Left ventricle myocardium inferior (tissue), 1 donor: ENCODE measurements around the gene SLC17A2. TPM values are rescaled to one million over a fixed set of nuclear protein-coding genes. Genes with fewer than 3 reads are reported as not detected.

Experiments
- DNase-seq: peaks from one replicate; pipeline ENCODE4 v3.0.0-alpha.2; 2020
- H3K27ac ChIP-seq: fragments of 200-600 bp; replicated peaks from 2 replicates; pipeline ENCODE4 v1.8.0; 2021
- H3K27me3 ChIP-seq: fragments of 200-600 bp; 2 replicates; pipeline ENCODE4 v1.8.0; 2021; ENCODE audit warnings: low read depth
- H3K36me3 ChIP-seq: fragments of 200-600 bp; 2 replicates; pipeline ENCODE4 v1.8.0; 2021
- H3K4me1 ChIP-seq: fragments of 200-600 bp; 2 replicates; pipeline ENCODE4 v1.8.0; 2021
- H3K4me3 ChIP-seq: fragments of 200-600 bp; 2 replicates; pipeline ENCODE4 v1.8.0; 2021; ENCODE audit warnings: mild to moderate bottlenecking, moderate library complexity
- H3K9me3 ChIP-seq: fragments of 200-600 bp; replicated peaks from 2 replicates; pipeline ENCODE4 v1.8.0; 2021
- intact Hi-C: fragments of 100-400 bp; cut with micrococcal nuclease; formaldehyde crosslinking; loops from one replicate; pipeline ENCODE4 v1.11.0; 2022
- total RNA-seq: library from RNA; stranded (reverse); fragmentation: NEBNext Ultra II Directional; extraction: Animal tissue kit (Norgen Biotek cat#: 25700); gene quantifications from one replicate; pipeline ENCODE4 v1.2.1, GENCODE V29; 2021
- TF ChIP-seq, protein P1 (sequence below): fragments of 200-600 bp; IDR thresholded peaks from 2 replicates; pipeline ENCODE4 v1.8.0; 2021; ENCODE audit warnings: antibody characterized with exemption, mild to moderate bottlenecking, borderline replicate concordance
- donor health status: DM: no; HTN: yes; CAD: no; lungs with severe emphysema.

The SLC17A2 gene
- total RNA-seq, 1 donor from 2014 or later: not detected

DNA sequence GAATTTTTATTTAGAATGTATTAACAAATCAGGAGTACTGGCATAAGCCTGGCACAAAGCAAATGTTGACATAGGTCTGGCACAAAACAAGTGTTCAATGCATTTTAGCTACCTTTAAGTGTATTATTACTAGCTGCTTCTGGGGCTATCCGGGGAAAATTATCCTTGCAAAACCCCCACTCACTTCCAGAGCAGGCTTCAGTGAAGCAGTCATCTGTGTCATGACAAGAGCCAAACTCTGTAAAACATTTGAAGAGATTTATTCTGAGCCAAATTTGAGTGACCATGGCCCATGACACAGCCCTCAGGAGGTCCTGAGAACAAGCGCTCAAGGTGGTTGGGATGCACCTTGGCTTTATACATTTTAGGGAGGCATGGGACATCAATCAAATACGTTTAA lies 25.7 kb upstream of the SLC17A2 start:
- no peak overlapping the region for H3K4me3 ChIP-seq
- no peaks in the 10 kb centered on the region for H3K36me3 ChIP-seq
- no peak for DNase-seq
- H3K9me3 ChIP-seq: peaks cover 20% of the 10 kb centered on the region
- no peak overlapping the region for H3K27ac ChIP-seq
- TF ChIP-seq, protein P1, sequence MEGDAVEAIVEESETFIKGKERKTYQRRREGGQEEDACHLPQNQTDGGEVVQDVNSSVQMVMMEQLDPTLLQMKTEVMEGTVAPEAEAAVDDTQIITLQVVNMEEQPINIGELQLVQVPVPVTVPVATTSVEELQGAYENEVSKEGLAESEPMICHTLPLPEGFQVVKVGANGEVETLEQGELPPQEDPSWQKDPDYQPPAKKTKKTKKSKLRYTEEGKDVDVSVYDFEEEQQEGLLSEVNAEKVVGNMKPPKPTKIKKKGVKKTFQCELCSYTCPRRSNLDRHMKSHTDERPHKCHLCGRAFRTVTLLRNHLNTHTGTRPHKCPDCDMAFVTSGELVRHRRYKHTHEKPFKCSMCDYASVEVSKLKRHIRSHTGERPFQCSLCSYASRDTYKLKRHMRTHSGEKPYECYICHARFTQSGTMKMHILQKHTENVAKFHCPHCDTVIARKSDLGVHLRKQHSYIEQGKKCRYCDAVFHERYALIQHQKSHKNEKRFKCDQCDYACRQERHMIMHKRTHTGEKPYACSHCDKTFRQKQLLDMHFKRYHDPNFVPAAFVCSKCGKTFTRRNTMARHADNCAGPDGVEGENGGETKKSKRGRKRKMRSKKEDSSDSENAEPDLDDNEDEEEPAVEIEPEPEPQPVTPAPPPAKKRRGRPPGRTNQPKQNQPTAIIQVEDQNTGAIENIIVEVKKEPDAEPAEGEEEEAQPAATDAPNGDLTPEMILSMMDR: no peak
- intact Hi-C loops: no loop called here
- no peaks in the 10 kb centered on the region for H3K27me3 ChIP-seq
- no peaks in the 10 kb centered on the region for H3K4me1 ChIP-seq

DNA sequence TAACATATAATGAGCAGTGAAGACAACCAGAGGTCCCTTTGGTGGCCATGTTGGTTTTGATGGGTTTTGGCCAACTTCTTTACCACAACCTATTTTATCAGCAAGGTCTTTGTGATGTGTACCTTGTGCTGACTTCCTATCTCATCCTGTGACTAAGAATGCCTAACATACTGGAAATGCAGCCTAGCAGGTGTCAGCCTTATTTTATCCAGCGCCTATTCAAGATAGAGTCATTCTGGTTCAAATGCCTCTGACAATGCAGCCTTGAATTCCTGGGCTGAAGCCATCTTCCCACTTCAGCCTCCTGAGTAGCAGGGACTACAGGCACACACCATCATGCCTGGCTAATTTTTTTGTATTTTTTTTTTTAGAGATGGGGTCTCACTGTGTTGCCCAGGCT lies 24.3 kb upstream of the SLC17A2 start:
- Histone ChIP-seq H3K36me3 (no peaks in the 10 kb centered on the region), H3K4me3 (no peak overlapping the region), H3K9me3 (peaks cover 9% of the 10 kb centered on the region), H3K4me1 (no peaks in the 10 kb centered on the region), H3K27me3 (no peaks in the 10 kb centered on the region), H3K27ac (no peak overlapping the region)
- TF ChIP-seq, protein P1: no peak
- intact Hi-C loops: no loop called here
- DNase-seq: no peak

DNA sequence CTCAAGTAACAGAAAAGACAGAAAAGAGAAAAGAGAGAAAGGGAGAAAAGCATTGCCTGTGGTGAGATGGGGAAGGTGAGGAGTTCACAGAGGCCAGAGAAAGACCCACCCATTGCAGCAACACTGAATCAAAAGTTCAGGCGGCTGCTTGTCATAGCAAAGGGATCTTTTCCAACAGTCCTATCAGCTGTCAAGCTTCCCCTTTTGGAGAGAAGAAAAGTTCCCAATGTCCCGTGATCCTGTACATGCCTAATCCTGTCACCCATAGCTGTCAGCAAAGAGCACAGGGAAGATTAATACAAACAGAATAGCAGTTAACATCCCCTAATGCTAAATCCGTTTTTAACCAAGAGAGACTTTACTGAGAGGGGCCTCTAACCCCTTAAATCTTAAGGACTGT lies 23.2 kb upstream of the SLC17A2 start:
- H3K36me3 ChIP-seq: no peaks in the 10 kb centered on the region
- H3K9me3 ChIP-seq: peaks cover 4% of the 10 kb centered on the region
- TF ChIP-seq, protein P1: no peak
- H3K27me3 ChIP-seq: no peaks in the 10 kb centered on the region
- DNase-seq: no peak
- intact Hi-C loops: no loop called here
- H3K27ac ChIP-seq: no peak overlapping the region
- H3K4me1 ChIP-seq: no peaks in the 10 kb centered on the region
- no peak overlapping the region for H3K4me3 ChIP-seq

DNA sequence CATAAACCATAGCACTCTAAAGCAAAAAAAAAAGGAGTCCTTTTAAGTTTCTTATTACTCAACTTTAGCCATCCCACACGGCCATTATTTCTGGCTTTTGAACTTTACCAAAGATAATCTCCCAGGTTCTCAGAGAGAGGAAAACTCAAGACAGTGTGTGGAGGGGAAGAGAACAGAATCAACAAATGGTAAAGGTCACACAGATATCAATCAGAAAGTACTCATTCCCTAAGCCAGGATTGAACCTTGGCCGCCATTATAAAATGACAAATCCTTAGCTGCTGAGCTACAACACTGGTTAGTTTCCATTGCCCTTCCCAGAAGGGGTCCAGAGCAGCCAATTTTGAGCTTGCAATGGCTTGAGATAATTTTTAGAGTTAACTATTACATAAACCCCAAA lies 22.0 kb upstream of the SLC17A2 start:
- DNase-seq: no peak
- Histone ChIP-seq H3K36me3 (no peaks in the 10 kb centered on the region), H3K27me3 (no peaks in the 10 kb centered on the region), H3K4me3 (no peak overlapping the region), H3K27ac (no peak overlapping the region), H3K4me1 (no peaks in the 10 kb centered on the region), H3K9me3 (no peaks in the 10 kb centered on the region)
- TF ChIP-seq, protein P1: no peak
- intact Hi-C loops: no loop called here

DNA sequence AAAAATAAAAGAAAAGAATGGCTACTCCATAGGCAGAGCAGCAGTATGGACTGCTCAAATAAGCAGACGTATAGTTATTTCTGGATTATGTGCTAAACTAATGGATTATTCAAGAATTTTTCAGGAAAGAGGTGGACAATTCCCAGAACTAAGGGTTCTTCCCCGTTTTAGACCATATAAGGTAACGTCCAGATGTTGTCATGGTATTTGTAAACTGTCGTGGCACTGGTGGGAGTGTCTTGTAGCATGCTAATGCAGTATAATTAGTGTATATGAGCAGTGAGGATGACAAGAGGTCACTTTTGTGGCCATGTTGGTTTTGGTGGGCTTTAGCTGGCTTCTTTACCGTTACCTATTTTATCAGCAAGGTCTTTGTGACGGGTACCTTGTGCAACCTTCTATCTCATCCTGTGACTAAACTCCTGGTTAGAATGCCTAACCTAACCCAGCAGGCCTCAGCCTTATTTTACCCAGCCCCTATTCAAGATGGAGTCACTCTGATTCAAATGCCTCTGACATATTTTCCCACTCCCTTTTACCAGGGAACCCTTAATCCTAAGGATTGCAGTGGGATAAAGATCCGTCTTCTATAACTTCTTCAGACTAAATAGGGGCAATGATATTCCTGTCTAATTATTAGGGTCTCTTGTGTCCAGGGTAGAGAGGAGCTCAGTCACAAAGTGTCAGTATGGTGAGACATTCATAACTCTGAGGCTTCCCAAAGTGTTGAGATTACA lies 21.0 kb upstream of the SLC17A2 start:
- no peaks in the 10 kb centered on the region for H3K27me3 ChIP-seq
- no peaks in the 10 kb centered on the region for H3K9me3 ChIP-seq
- no peak for DNase-seq
- no peaks in the 10 kb centered on the region for H3K4me1 ChIP-seq
- TF ChIP-seq, protein P1: no peak
- intact Hi-C loops: no loop called here
- no peak overlapping the region for H3K4me3 ChIP-seq
- H3K27ac ChIP-seq: no peak overlapping the region
- no peaks in the 10 kb centered on the region for H3K36me3 ChIP-seq
